Spleen (tissue), 7 donors: ENCODE results near the gene ST8SIA6.

Source experiments
- CTCF ChIP-seq, 11 experiments: fragments of 200-600 bp in 7 of 11; fragments of 450-650 bp in 4 of 11; sonication (generic) in 4 of 11; IDR thresholded peaks in 8 of 11; conservative IDR thresholded peaks in 3 of 11; 1 replicate in 7 of 11; 2 replicates in 4 of 11; pipeline versions ENCODE4 v1.4.0 to v1.8.0; 2016 to 2021; ENCODE audit warnings: antibody characterized with exemption in 11 of 11, inconsistent platforms in 4 of 11, mild to moderate bottlenecking in 1 of 11
- POLR2A ChIP-seq, 3 donors: fragments of 450-650 bp; IDR thresholded peaks; one replicate each; pipeline ENCODE4 v1.5.1; 2017; ENCODE audit warnings: antibody characterized with exemption in 3 of 3, mild to moderate bottlenecking in 1 of 3
- donor health status: DM: no; HTN: no; CAD: no; lungs with moderate emphysema.
- donor health status: DM: no; HTN: no; CAD: no.
- donor health status: DM: no; HTN: no; CAD: no.

GRCh38 chr10:17366705-17367104 lies 87.7 kb downstream of the ST8SIA6 start:
- TF ChIP-seq CTCF (IDR thresholded peaks at IDR 0.05 in 8 of 11, conservative IDR thresholded peaks at IDR 0.05 in 3 of 11) (no peak), POLR2A (IDR thresholded peaks at IDR 0.05) (no peak)
